SK-N-DZ (cell line): ENCODE measurements around the gene RTL10.
"Not testable (repeated sequence)": the region's sequence is repeated elsewhere in the genome, so short reads cannot be mapped to it uniquely, and the experiment has no call there.

Experiments
- DNase-seq: peaks from one replicate; pipeline ENCODE4 v3.0.0-alpha.2; 2015; ENCODE audit warnings: low spot score

Gene RTL10

GRCh38 chr22:19890502-19891316 lies 36.0 kb upstream of the RTL10 start:
- no peak for DNase-seq

- DNase-seq: no peak
These were observed 35.3 kb upstream of the RTL10 start for GRCh38 chr22:19889951-19890350.

GRCh38 chr22:19888131-19888746 lies 33.6 kb upstream of the RTL10 start:
- DNase-seq: no peak

- DNase-seq: no peak
These were observed 32.7 kb upstream of the RTL10 start for GRCh38 chr22:19887256-19887985.

- no peak for DNase-seq
These were observed 32.1 kb upstream of the RTL10 start for GRCh38 chr22:19886605-19887255.

GRCh38 chr22:19885841-19886592 lies 31.3 kb upstream of the RTL10 start:
- no peak for DNase-seq

GRCh38 chr22:19884954-19885751 lies 30.5 kb upstream of the RTL10 start:
- no peak for DNase-seq

- DNase-seq: no peak
These were observed 29.7 kb upstream of the RTL10 start for GRCh38 chr22:19884161-19884953.

GRCh38 chr22:19883446-19883845 lies 28.8 kb upstream of the RTL10 start:
- DNase-seq: not testable (repeated sequence)

- DNase-seq: no peak
These were observed 28.0 kb upstream of the RTL10 start for GRCh38 chr22:19882446-19883381.

- DNase-seq: no peak
These were observed 26.3 kb upstream of the RTL10 start for GRCh38 chr22:19880786-19881569.

GRCh38 chr22:19879992-19880785 lies 25.5 kb upstream of the RTL10 start:
- no peak for DNase-seq

GRCh38 chr22:19879643-19879991 lies 24.9 kb upstream of the RTL10 start:
- DNase-seq: no peak

GRCh38 chr22:19879246-19879570 lies 24.5 kb upstream of the RTL10 start:
- no peak for DNase-seq

GRCh38 chr22:19878461-19879245 lies 24.0 kb upstream of the RTL10 start:
- no peak for DNase-seq

GRCh38 chr22:19877626-19878339 lies 23.1 kb upstream of the RTL10 start:
- no peak for DNase-seq
